Central memory CD8-positive, alpha-beta T cell (primary cell): ENCODE results near the gene FAM229B.
A peak's percentile ranks its signal among the peaks of the same experiment; 100 is the strongest.
"Not testable (repeated sequence)": the region's sequence is repeated elsewhere in the genome, so short reads cannot be mapped to it uniquely, and the experiment has no call there.

Source experiments
- ATAC-seq: fragments of 150-1000 bp; cut with Tn5 transposase; replicated peaks from 2 replicates; pipeline ENCODE4 v1.10.0; 2022; ENCODE audit warnings: mild to moderate bottlenecking, moderate FRiP score, moderate number of reproducible peaks; ENCODE audit not compliant: poor library complexity, severe bottlenecking; ENCODE audit errors: extremely low read depth
- DNase-seq, 2 donors: peaks; one replicate each; pipeline ENCODE4 v3.0.0; 2021; ENCODE audit warnings: low spot score in 2 of 2
- H3K27ac Mint-ChIP-seq: one replicate; pipeline ENCODE4 v1.8.0; 2022; ENCODE audit warnings: low read depth, mild to moderate bottlenecking, moderate library complexity, mixed read lengths
- H3K27me3 Mint-ChIP-seq: one replicate; pipeline ENCODE4 v1.8.0; 2022; ENCODE audit warnings: mixed read lengths
- H3K36me3 Mint-ChIP-seq: one replicate; pipeline ENCODE4 v1.8.0; 2022; ENCODE audit warnings: mild to moderate bottlenecking, moderate library complexity, mixed read lengths; ENCODE audit not compliant: insufficient read depth
- H3K4me1 Mint-ChIP-seq: one replicate; pipeline ENCODE4 v1.8.0; 2022; ENCODE audit warnings: mixed read lengths
- H3K4me3 Mint-ChIP-seq: one replicate; pipeline ENCODE4 v1.8.0; 2022; ENCODE audit warnings: mild to moderate bottlenecking, moderate library complexity, mixed read lengths
- H3K9me3 Mint-ChIP-seq: one replicate; pipeline ENCODE4 v1.8.0; 2022; ENCODE audit warnings: mixed read lengths

The FAM229B gene

GRCh38 chr6:112085286-112086065 lies 1.9 kb upstream of the FAM229B start:
- no peaks in the 10 kb centered on the region for H3K9me3 Mint-ChIP-seq
- no peak for DNase-seq
- H3K27ac Mint-ChIP-seq = no peak overlapping the region

GRCh38 chr6:112086744-112087135 lies 651 bp upstream of the FAM229B start:
- Mint-ChIP-seq H3K27me3 (peaks cover 34% of the 10 kb centered on the region), H3K4me3 (no peak overlapping the region), H3K36me3 (peaks cover 5% of the 10 kb centered on the region), H3K4me1 (no peaks in the 10 kb centered on the region), H3K27ac (no peak overlapping the region), H3K9me3 (no peaks in the 10 kb centered on the region)
- DNase-seq (no peak), ATAC-seq (peak; percentile 6)

More at GRCh38 chr6:112085286-112086065, 1.9 kb upstream of the FAM229B start:
- no peak for ATAC-seq
- Mint-ChIP-seq H3K36me3 (peaks cover 7% of the 10 kb centered on the region), H3K4me3 (peak overlapping the region; percentile 8), H3K4me1 (peaks cover 5% of the 10 kb centered on the region), H3K27me3 (peaks cover 21% of the 10 kb centered on the region)

- Mint-ChIP-seq H3K27me3 (peaks cover 45% of the 10 kb centered on the region), H3K27ac (no peak overlapping the region), H3K4me3 (no peak overlapping the region), H3K9me3 (no peaks in the 10 kb centered on the region), H3K36me3 (peaks cover 5% of the 10 kb centered on the region), H3K4me1 (no peaks in the 10 kb centered on the region)
- ATAC-seq = no peak
- no peak for DNase-seq
Measured at GRCh38 chr6:112087916-112088315, 525 bp downstream of the FAM229B start.

GRCh38 chr6:112096901-112097300 lies 9.5 kb downstream of the FAM229B start:
- ATAC-seq (no peak), DNase-seq (no peak)
- peaks cover 37% of the 10 kb centered on the region for H3K27me3 Mint-ChIP-seq
- no peak overlapping the region for H3K27ac Mint-ChIP-seq
- no peaks in the 10 kb centered on the region for H3K4me1 Mint-ChIP-seq
- H3K36me3 Mint-ChIP-seq = peaks cover 3% of the 10 kb centered on the region
- no peaks in the 10 kb centered on the region for H3K9me3 Mint-ChIP-seq
- H3K4me3 Mint-ChIP-seq = no peak overlapping the region

GRCh38 chr6:112100561-112100960 lies 13.2 kb downstream of the FAM229B start:
- peaks cover 48% of the 10 kb centered on the region for H3K27me3 Mint-ChIP-seq
- H3K9me3 Mint-ChIP-seq = no peaks in the 10 kb centered on the region
- H3K27ac Mint-ChIP-seq = no peak overlapping the region
- ATAC-seq (no peak), DNase-seq (no peak)
- no peak overlapping the region for H3K4me3 Mint-ChIP-seq
- no peaks in the 10 kb centered on the region for H3K4me1 Mint-ChIP-seq
- H3K36me3 Mint-ChIP-seq = peaks cover 3% of the 10 kb centered on the region

- ATAC-seq, H3K36me3 Mint-ChIP-seq, H3K4me1 Mint-ChIP-seq, H3K4me3 Mint-ChIP-seq, H3K9me3 Mint-ChIP-seq, DNase-seq, H3K27ac Mint-ChIP-seq: not testable (repeated sequence)
- H3K27me3 Mint-ChIP-seq = peaks cover 53% of the 10 kb centered on the region
Measured at GRCh38 chr6:112106026-112106425, 18.6 kb downstream of the FAM229B start.

- H3K27me3 Mint-ChIP-seq = peaks cover 47% of the 10 kb centered on the region
- no peak overlapping the region for H3K27ac Mint-ChIP-seq
- no peak overlapping the region for H3K4me3 Mint-ChIP-seq
Measured at GRCh38 chr6:112106562-112106961, 19.2 kb downstream of the FAM229B start.

GRCh38 chr6:112109262-112109661 lies 21.9 kb downstream of the FAM229B start:
- no peak for ATAC-seq
- H3K9me3 Mint-ChIP-seq = no peaks in the 10 kb centered on the region
- H3K27me3 Mint-ChIP-seq = peaks cover 43% of the 10 kb centered on the region
- no peak overlapping the region for H3K27ac Mint-ChIP-seq
- no peaks in the 10 kb centered on the region for H3K36me3 Mint-ChIP-seq
- H3K4me3 Mint-ChIP-seq = no peak overlapping the region
- no peaks in the 10 kb centered on the region for H3K4me1 Mint-ChIP-seq
- no peak for DNase-seq

More at GRCh38 chr6:112106562-112106961, 19.2 kb downstream of the FAM229B start:
- Mint-ChIP-seq H3K9me3 (no peaks in the 10 kb centered on the region), H3K36me3 (no peaks in the 10 kb centered on the region), H3K4me1 (no peaks in the 10 kb centered on the region)
- DNase-seq = no peak
- no peak for ATAC-seq

GRCh38 chr6:112113431-112113830 lies 26.0 kb downstream of the FAM229B start:
- Mint-ChIP-seq H3K4me3 (no peak overlapping the region), H3K27me3 (peaks cover 39% of the 10 kb centered on the region), H3K36me3 (no peaks in the 10 kb centered on the region), H3K4me1 (no peaks in the 10 kb centered on the region), H3K27ac (no peak overlapping the region), H3K9me3 (no peaks in the 10 kb centered on the region)
- DNase-seq = no peak
- ATAC-seq = no peak

- Mint-ChIP-seq H3K27me3 (peaks cover 39% of the 10 kb centered on the region), H3K4me1 (no peaks in the 10 kb centered on the region), H3K9me3 (no peaks in the 10 kb centered on the region), H3K36me3 (no peaks in the 10 kb centered on the region), H3K4me3 (no peak overlapping the region), H3K27ac (no peak overlapping the region)
- DNase-seq = no peak
- ATAC-seq = no peak
Measured at GRCh38 chr6:112113918-112114317, 26.5 kb downstream of the FAM229B start.

GRCh38 chr6:112114577-112115223 lies 27.3 kb downstream of the FAM229B start:
- Mint-ChIP-seq H3K4me1 (no peaks in the 10 kb centered on the region), H3K27me3 (peaks cover 40% of the 10 kb centered on the region), H3K4me3 (no peak overlapping the region), H3K27ac (no peak overlapping the region), H3K36me3 (no peaks in the 10 kb centered on the region), H3K9me3 (no peaks in the 10 kb centered on the region)
- ATAC-seq (no peak), DNase-seq (no peak)

- Mint-ChIP-seq H3K36me3 (no peaks in the 10 kb centered on the region), H3K27ac (no peak overlapping the region), H3K4me3 (no peak overlapping the region), H3K4me1 (no peaks in the 10 kb centered on the region), H3K27me3 (peaks cover 50% of the 10 kb centered on the region), H3K9me3 (no peaks in the 10 kb centered on the region)
- DNase-seq (no peak), ATAC-seq (no peak)
Measured at GRCh38 chr6:112116221-112116620, 28.8 kb downstream of the FAM229B start.

- Mint-ChIP-seq H3K27me3 (peaks cover 57% of the 10 kb centered on the region), H3K27ac (no peak overlapping the region), H3K36me3 (no peaks in the 10 kb centered on the region), H3K4me3 (no peak overlapping the region), H3K9me3 (no peaks in the 10 kb centered on the region), H3K4me1 (no peaks in the 10 kb centered on the region)
- DNase-seq (no peak), ATAC-seq (no peak)
Measured at GRCh38 chr6:112117554-112117953, 30.2 kb downstream of the FAM229B start.
